8988T (cell line): ENCODE results near the gene CNTNAP5.
A peak's percentile ranks its signal among the peaks of the same experiment; 100 is the strongest.

Source experiments
- DNase-seq: peaks from one replicate; pipeline ENCODE4 v3.0.0; 2011

The CNTNAP5 gene

GRCh38 chr2:124025171-124025580, at the start of gene CNTNAP5:
Gene CNTNAP5, plus strand, starts transcription at chr2:124025287. Its CDS starts 364 bp downstream, at chr2:124025651.
- no peak for DNase-seq

GRCh38 chr2:123976054-123976648, 48.9 kb upstream of the CNTNAP5 start:
- no peak for DNase-seq

- no peak for DNase-seq
These were observed 31.3 kb upstream of the CNTNAP5 start for GRCh38 chr2:123993728-123994323.

GRCh38 chr2:123999681-124000080, 25.4 kb upstream of the CNTNAP5 start:
- no peak for DNase-seq

- no peak for DNase-seq
These were observed 23.2 kb upstream of the CNTNAP5 start for GRCh38 chr2:124001696-124002430.

- DNase-seq: no peak
These were observed 6.2 kb upstream of the CNTNAP5 start for GRCh38 chr2:124018890-124019289.

GRCh38 chr2:124024561-124025170, 421 bp upstream of the CNTNAP5 start:
- no peak for DNase-seq

GRCh38 chr2:124025891-124026434, 876 bp downstream of the CNTNAP5 start:
- no peak for DNase-seq

GRCh38 chr2:124026503-124026902, 1.4 kb downstream of the CNTNAP5 start:
- no peak for DNase-seq

GRCh38 chr2:124027182-124027581, 2.1 kb downstream of the CNTNAP5 start:
- peak; percentile 43 for DNase-seq

GRCh38 chr2:124032799-124033198, 7.7 kb downstream of the CNTNAP5 start:
- DNase-seq: no peak

- no peak for DNase-seq
These were observed 9.2 kb downstream of the CNTNAP5 start for GRCh38 chr2:124034265-124034664.

GRCh38 chr2:124035001-124035400, 9.9 kb downstream of the CNTNAP5 start:
- DNase-seq: no peak

GRCh38 chr2:124039032-124039431, 13.9 kb downstream of the CNTNAP5 start:
- no peak for DNase-seq

GRCh38 chr2:124039762-124040291, 14.7 kb downstream of the CNTNAP5 start:
- DNase-seq: no peak

- DNase-seq: no peak
These were observed 20.8 kb downstream of the CNTNAP5 start for GRCh38 chr2:124045894-124046293.

GRCh38 chr2:124046332-124046731, 21.2 kb downstream of the CNTNAP5 start:
- no peak for DNase-seq

- DNase-seq: no peak
These were observed 23.0 kb downstream of the CNTNAP5 start for GRCh38 chr2:124048102-124048501.

GRCh38 chr2:124048664-124049063, 23.6 kb downstream of the CNTNAP5 start:
- DNase-seq: no peak

GRCh38 chr2:124049136-124049535, 24.0 kb downstream of the CNTNAP5 start:
- no peak for DNase-seq

- DNase-seq: no peak
These were observed 25.9 kb downstream of the CNTNAP5 start for GRCh38 chr2:124050833-124051497.

GRCh38 chr2:124053796-124054195, 28.7 kb downstream of the CNTNAP5 start:
- no peak for DNase-seq

- no peak for DNase-seq
These were observed 38.5 kb downstream of the CNTNAP5 start for GRCh38 chr2:124063596-124063995.
